OCI-LY3 (cell line): Measurements from ENCODE around the gene C4B.

ENCODE experiments used
- H2AFZ ChIP-seq: fragments of 200-600, 300-600 bp; shearing (Covaris generic); 2 replicates; pipeline ENCODE4 v1.6.0; 2014; ENCODE audit warnings: antibody characterized with exemption, low read depth, low read length
- H3K27ac ChIP-seq: fragments of 200-600, 300-600 bp; sonication (generic); 2 replicates; pipeline ENCODE4 v1.5.1; 2014; ENCODE audit warnings: mild to moderate bottlenecking, low read length, moderate library complexity, mixed read lengths
- H3K27me3 ChIP-seq: fragments of 200-600, 300-600 bp; sonication (generic); 2 replicates; pipeline ENCODE4 v1.6.1; 2014; ENCODE audit warnings: low read depth, low read length, mixed read lengths
- H3K36me3 ChIP-seq: fragments of 200-600, 300-600 bp; sonication (generic); replicated peaks from 2 replicates; pipeline ENCODE3; 2014; ENCODE audit warnings: low read depth, low read length, mixed read lengths
- H3K4me1 ChIP-seq: fragments of 300-600, 200-600 bp; sonication (generic); 2 replicates; pipeline ENCODE4 v1.6.1; 2014; ENCODE audit warnings: low read length, mixed read lengths
- H3K4me2 ChIP-seq: fragments of 200-600, 300-600 bp; sonication (generic); 2 replicates; pipeline ENCODE4 v1.6.1; 2014; ENCODE audit warnings: low read length, mixed read lengths
- H3K4me3 ChIP-seq: fragments of 300-600, 200-600 bp; sonication (generic); 2 replicates; pipeline ENCODE4 v1.5.1; 2014; ENCODE audit warnings: antibody characterized with exemption, mild to moderate bottlenecking, low read length, moderate library complexity
- H3K79me2 ChIP-seq: fragments of 300-600, 200-600 bp; shearing (Covaris generic); 2 replicates; pipeline ENCODE4 v1.6.1; 2014; ENCODE audit warnings: mild to moderate bottlenecking, low read length, mixed read lengths
- H3K9ac ChIP-seq: fragments of 300-600, 200-600 bp; shearing (Covaris generic); 2 replicates; pipeline ENCODE4 v1.6.0; 2014; ENCODE audit warnings: mild to moderate bottlenecking, low read length, moderate library complexity
- H3K9me3 ChIP-seq: fragments of 200-600, 300-600 bp; shearing (Covaris generic); 2 replicates; pipeline ENCODE4 v1.6.1; 2014; ENCODE audit warnings: low read length, mixed read lengths; ENCODE audit not compliant: insufficient read depth
- H4K20me1 ChIP-seq: fragments of 200-600, 300-600 bp; sonication (generic); 2 replicates; pipeline ENCODE4 v1.6.1; 2016; ENCODE audit warnings: low read length, mixed read lengths; ENCODE audit not compliant: insufficient read depth
- CTCF ChIP-seq: fragments of 200-600, 300-600 bp; sonication (generic); IDR thresholded peaks from 2 replicates; pipeline ENCODE4 v1.5.1; 2014; ENCODE audit warnings: antibody characterized with exemption, low read length, low read depth
- EZH2phosphoT487 ChIP-seq: fragments of 200-600 bp; shearing (Covaris generic); IDR thresholded peaks from 2 replicates; pipeline ENCODE4 v1.6.1; 2018; ENCODE audit warnings: antibody characterized with exemption, mixed run types, low read depth

Gene C4B

GRCh38 chr6:31970604-31971271, 43.9 kb upstream of the C4B start:
- H3K79me2 ChIP-seq = peaks cover 11% of the 10 kb centered on the region
- H3K4me1 ChIP-seq = peaks cover 14% of the 10 kb centered on the region
- H3K36me3 ChIP-seq = no peaks in the 10 kb centered on the region
- no peaks in the 10 kb centered on the region for H4K20me1 ChIP-seq
- H3K27ac ChIP-seq = peak overlapping the region; percentile 63; the same call in 1 of the 2 replicates
- no peak overlapping the region for H2AFZ ChIP-seq
- H3K4me2 ChIP-seq = peak overlapping the region; percentile 95
- TF ChIP-seq CTCF = no peak
- no peak for TF ChIP-seq EZH2phosphoT487
- peak overlapping the region; percentile 80 for H3K4me3 ChIP-seq
- H3K27me3 ChIP-seq = no peaks in the 10 kb centered on the region
- no peaks in the 10 kb centered on the region for H3K9me3 ChIP-seq
- peak overlapping the region; percentile 85 for H3K9ac ChIP-seq

- Histone ChIP-seq H3K36me3 (no peaks in the 10 kb centered on the region), H3K27me3 (no peaks in the 10 kb centered on the region), H3K4me3 (peak overlapping the region; percentile 80), H3K9me3 (no peaks in the 10 kb centered on the region), H3K4me2 (peak overlapping the region; percentile 95), H3K79me2 (peaks cover 11% of the 10 kb centered on the region), H4K20me1 (no peaks in the 10 kb centered on the region), H3K4me1 (peaks cover 14% of the 10 kb centered on the region), H2AFZ (peak overlapping the region; percentile 51; the same call in 1 of the 2 replicates), H3K9ac (peak overlapping the region; percentile 85), H3K27ac (peak overlapping the region; percentile 63)
- TF ChIP-seq CTCF (no peak), EZH2phosphoT487 (no peak)
Measured at GRCh38 chr6:31971279-31971992, 43.2 kb upstream of the C4B start.

GRCh38 chr6:31971993-31972708, 42.4 kb upstream of the C4B start, which contains the start of gene DXO:
DXO (minus strand) TSS chr6:31972138; CDS start chr6:31971675, 463 bp downstream.
- Histone ChIP-seq H2AFZ (peak within 1 kb of the TSS; percentile 65), H3K36me3 (no peaks in the 10 kb centered on the region), H3K4me3 (peak within 1 kb of the TSS; percentile 80), H3K4me2 (peak within 1 kb of the TSS; percentile 95), H3K9me3 (no peaks in the 10 kb centered on the region), H4K20me1 (no peaks in the 10 kb centered on the region), H3K27ac (peak within 1 kb of the TSS; percentile 63), H3K79me2 (peaks cover 11% of the 10 kb centered on the region), H3K4me1 (peaks cover 14% of the 10 kb centered on the region), H3K27me3 (no peaks in the 10 kb centered on the region), H3K9ac (peak within 1 kb of the TSS; percentile 85)
- TF ChIP-seq EZH2phosphoT487 (no peak), CTCF (no peak)
